Osteoblast (primary cell): ENCODE data around the gene IRF4. TPM values are rescaled to one million over a fixed set of nuclear protein-coding genes. Genes with fewer than 3 reads are reported as not detected.

Source experiments
- DNase-seq: peaks from one replicate; pipeline ENCODE4 v3.0.0; 2011; ENCODE audit warnings: low spot score, mixed read lengths; ENCODE audit not compliant: insufficient read length; ENCODE audit errors: missing footprints
- H2AFZ ChIP-seq: 2 replicates; pipeline ENCODE4 v1.6.0; 2011; ENCODE audit warnings: mild to moderate bottlenecking, low read length
- H3K27ac ChIP-seq: 2 replicates; pipeline ENCODE4 v1.5.1; 2011; ENCODE audit warnings: mild to moderate bottlenecking, low read depth, low read length, moderate library complexity
- H3K27me3 ChIP-seq: 2 replicates; pipeline ENCODE4 v1.6.0; 2012; ENCODE audit warnings: mild to moderate bottlenecking, control low read depth, inconsistent platforms, low read length, moderate library complexity; ENCODE audit not compliant: insufficient read depth
- H3K36me3 ChIP-seq: 2 replicates; pipeline ENCODE4 v1.5.1; 2011; ENCODE audit warnings: mild to moderate bottlenecking, low read length, control low read depth, moderate library complexity; ENCODE audit not compliant: insufficient read depth
- H3K4me1 ChIP-seq: 2 replicates; pipeline ENCODE4 v1.5.1; 2011; ENCODE audit warnings: mild to moderate bottlenecking, low read length, control low read depth, moderate library complexity; ENCODE audit not compliant: insufficient read depth
- H3K4me2 ChIP-seq: 2 replicates; pipeline ENCODE4 v1.6.0; 2011; ENCODE audit warnings: mild to moderate bottlenecking, low read length; ENCODE audit not compliant: insufficient read depth
- H3K4me3 ChIP-seq: fragments of 200-600 bp; sonication (generic); 3 replicates; pipeline ENCODE4 v1.5.1; 2012; ENCODE audit warnings: mild to moderate bottlenecking, low read length, inconsistent platforms; ENCODE audit not compliant: insufficient read depth
- H3K79me2 ChIP-seq: 2 replicates; pipeline ENCODE4 v1.6.0; 2012; ENCODE audit warnings: mild to moderate bottlenecking, low read length, control low read depth, inconsistent platforms; ENCODE audit not compliant: insufficient read depth
- H3K9me3 ChIP-seq: 2 replicates; pipeline ENCODE4 v1.5.1; 2011; ENCODE audit warnings: low read depth, low read length, control low read depth
- H4K20me1 ChIP-seq: 2 replicates; pipeline ENCODE4 v1.6.0; 2012; ENCODE audit warnings: mild to moderate bottlenecking, low read length, control low read depth; ENCODE audit not compliant: insufficient read depth
- total RNA-seq: library from RNA; depleted of rRNA; stranded (reverse); fragments of >200 nt; gene quantifications from 2 replicates; pipeline ENCODE4 v1.2.3, GENCODE V29; 2012
- TF ChIP-seq, protein P1 (sequence below): IDR thresholded peaks from 2 replicates; pipeline ENCODE4 v1.5.1; 2011; ENCODE audit warnings: mild to moderate bottlenecking, low read depth, low read length, moderate library complexity; ENCODE audit errors: extremely low read depth

The IRF4 gene
- total RNA-seq, 1 donor = under 0.01 TPM

DNA sequence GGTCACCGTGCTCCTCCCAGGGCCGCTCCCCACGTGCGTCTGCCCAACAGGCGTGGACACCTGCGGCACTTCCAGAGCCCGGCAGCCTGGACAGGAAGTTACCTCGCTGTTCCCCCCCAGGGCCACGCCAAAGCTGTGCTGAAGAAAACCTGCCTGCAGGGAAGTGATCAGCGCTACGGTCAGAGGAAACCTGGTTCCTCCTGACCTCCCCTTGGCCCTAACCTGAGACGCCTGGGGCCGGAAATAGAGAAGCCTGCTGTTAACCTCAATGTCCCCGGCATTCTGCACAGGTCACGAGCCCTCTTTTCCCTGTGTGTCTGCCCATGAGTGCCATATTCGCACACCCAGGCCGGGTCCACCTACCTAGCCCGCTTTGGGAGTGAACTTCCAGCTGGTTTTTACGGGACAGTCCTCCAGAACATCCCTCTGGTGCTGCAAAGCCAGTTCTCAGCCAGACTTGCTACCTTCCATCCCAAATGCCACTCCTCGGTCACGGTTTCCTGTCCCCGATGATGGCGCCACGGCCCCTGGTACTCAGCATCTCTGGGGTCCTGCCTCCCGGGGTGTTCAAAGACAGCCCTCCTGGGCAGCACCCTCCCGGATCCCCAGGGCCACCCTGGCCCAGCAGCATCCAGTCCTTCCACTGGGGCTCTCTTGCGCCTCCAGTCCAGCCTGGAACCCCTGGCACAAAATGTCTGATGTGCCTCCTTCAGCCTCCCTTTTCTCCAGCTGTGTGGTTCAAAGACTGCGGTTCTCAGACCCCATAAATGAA is 12.0 kb upstream of the IRF4 start:
- TF ChIP-seq, protein P1, sequence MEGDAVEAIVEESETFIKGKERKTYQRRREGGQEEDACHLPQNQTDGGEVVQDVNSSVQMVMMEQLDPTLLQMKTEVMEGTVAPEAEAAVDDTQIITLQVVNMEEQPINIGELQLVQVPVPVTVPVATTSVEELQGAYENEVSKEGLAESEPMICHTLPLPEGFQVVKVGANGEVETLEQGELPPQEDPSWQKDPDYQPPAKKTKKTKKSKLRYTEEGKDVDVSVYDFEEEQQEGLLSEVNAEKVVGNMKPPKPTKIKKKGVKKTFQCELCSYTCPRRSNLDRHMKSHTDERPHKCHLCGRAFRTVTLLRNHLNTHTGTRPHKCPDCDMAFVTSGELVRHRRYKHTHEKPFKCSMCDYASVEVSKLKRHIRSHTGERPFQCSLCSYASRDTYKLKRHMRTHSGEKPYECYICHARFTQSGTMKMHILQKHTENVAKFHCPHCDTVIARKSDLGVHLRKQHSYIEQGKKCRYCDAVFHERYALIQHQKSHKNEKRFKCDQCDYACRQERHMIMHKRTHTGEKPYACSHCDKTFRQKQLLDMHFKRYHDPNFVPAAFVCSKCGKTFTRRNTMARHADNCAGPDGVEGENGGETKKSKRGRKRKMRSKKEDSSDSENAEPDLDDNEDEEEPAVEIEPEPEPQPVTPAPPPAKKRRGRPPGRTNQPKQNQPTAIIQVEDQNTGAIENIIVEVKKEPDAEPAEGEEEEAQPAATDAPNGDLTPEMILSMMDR = no peak
- Histone ChIP-seq H3K27ac (no peak overlapping the region), H3K4me1 (no peaks in the 10 kb centered on the region), H3K9me3 (no peaks in the 10 kb centered on the region), H3K79me2 (no peaks in the 10 kb centered on the region), H3K4me3 (no peak overlapping the region), H3K27me3 (peaks cover 13% of the 10 kb centered on the region), H4K20me1 (no peaks in the 10 kb centered on the region), H3K36me3 (no peaks in the 10 kb centered on the region), H2AFZ (no peak overlapping the region), H3K4me2 (no peak overlapping the region)
- DNase-seq = no peak

DNA sequence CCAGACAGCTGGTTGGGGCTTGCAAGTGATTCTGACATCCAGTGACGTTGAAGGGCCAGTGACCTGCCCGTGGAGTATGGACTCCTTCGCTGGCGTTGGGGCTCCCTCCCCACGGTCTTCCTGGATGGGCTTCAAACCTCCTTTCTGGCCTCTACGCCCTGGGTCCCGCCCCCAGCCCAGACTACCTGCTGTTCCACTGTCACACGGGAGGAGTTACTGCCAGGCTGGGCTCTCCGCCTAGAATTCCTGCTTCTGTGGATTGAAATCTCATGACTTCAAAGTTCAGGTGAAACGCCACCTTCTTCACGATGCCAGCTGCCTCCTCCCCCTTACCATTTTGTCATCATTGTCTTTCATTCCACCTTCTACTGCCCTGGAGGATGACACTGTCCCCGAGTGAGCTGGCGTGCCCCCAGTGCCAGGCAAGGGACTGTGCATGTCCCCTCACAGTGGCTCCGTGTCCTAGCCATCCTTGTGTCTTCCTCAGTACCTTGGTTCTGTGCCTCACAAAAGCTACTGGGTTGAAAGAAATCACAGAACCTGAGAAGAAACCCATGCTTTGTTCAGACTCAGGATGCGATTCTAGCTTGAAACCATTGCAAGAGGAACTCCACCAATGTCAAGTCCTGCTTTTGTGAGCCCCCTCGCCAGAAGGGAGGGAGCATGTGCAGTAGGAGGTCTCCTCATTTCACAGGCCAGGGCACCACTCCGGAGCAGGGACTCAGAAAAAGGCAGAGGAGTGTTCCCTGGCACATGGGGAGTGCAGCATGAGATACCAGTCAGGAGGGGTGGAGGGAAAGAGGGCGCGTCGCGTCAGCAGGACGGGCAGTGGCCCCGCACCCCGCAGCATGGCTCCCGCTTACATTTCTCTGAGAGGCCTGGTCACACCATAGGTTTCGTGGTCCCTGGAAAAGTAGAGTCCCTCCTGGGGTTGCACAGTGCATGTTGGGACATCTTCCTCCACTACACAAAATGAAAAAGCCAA is 11.0 kb upstream of the IRF4 start:
- Histone ChIP-seq H3K4me1 (no peaks in the 10 kb centered on the region), H2AFZ (no peak overlapping the region), H3K27me3 (peaks cover 13% of the 10 kb centered on the region), H3K79me2 (no peaks in the 10 kb centered on the region), H3K36me3 (no peaks in the 10 kb centered on the region), H3K9me3 (no peaks in the 10 kb centered on the region), H3K4me3 (no peak overlapping the region), H4K20me1 (no peaks in the 10 kb centered on the region), H3K27ac (no peak overlapping the region), H3K4me2 (no peak overlapping the region)
- TF ChIP-seq, protein P1 = no peak
- DNase-seq = no peak

DNA sequence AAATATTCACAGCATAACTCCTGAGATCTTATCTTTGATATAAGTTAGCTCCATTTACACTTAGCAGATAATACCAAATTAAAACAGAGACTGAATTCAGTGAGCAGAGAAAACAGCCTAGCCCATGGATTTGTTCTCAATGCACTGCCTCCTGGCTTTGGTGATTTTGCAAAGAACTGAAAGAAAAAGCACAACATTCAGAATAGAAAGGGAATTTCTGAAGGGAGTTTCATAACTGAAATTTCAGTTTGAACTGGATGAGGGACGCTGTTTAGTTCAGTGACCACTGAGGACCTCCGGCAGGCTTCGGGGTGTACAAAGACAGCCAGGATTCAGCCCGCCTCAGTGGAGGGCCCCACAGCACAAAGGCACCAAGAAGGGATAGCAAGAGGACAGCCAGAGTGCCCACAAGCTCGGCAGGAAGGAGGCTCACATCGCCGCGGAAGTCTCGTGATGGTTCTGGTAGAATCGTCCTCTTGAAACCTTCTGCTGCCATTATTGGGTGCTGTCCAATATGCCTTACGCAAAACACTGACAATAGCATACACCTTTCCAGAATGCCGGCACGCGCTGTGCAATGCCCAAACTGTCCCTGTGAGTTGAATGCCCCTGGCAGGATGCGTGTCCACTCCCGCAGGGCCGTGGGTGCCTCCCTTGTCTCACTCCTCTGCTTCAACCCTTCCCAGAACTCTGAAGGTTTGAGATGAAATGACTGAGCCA is 9.7 kb upstream of the IRF4 start:
- no peak overlapping the region for H3K27ac ChIP-seq
- H3K79me2 ChIP-seq = no peaks in the 10 kb centered on the region
- H3K36me3 ChIP-seq = no peaks in the 10 kb centered on the region
- H3K27me3 ChIP-seq = peaks cover 13% of the 10 kb centered on the region
- H3K4me1 ChIP-seq = no peaks in the 10 kb centered on the region
- H3K4me3 ChIP-seq = no peak overlapping the region
- DNase-seq = no peak
- H3K9me3 ChIP-seq = no peaks in the 10 kb centered on the region
- no peak overlapping the region for H3K4me2 ChIP-seq
- H4K20me1 ChIP-seq = no peaks in the 10 kb centered on the region
- no peak overlapping the region for H2AFZ ChIP-seq
- TF ChIP-seq, protein P1 = no peak
